ENCODE measurements around the gene HOXC9.
"Not testable (repeated sequence)": the region's sequence is repeated elsewhere in the genome, so short reads cannot be mapped to it uniquely, and the experiment has no call there.

The HOXC9 gene

DNA sequence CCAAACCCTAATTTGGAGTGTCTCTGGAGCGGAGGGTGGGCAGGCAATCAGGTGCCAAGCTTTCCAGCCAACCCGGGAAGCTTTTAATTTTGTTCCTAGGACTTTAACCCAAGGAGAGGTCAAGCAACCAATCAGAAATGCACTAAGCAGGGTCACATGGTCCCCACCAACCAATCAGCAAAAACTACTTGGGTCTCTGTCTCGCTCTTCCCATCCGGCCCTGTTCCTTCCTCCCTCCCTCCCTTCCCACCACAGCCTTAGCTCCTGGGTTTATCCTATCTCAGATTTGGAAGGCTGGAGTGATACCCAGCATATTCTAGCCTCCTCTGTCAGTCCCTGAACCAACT lies 40.2 kb downstream of the HOXC9 start:
- no peak for DNase-seq (ENCODE audit: low read depth in 2 of 2)

DNA sequence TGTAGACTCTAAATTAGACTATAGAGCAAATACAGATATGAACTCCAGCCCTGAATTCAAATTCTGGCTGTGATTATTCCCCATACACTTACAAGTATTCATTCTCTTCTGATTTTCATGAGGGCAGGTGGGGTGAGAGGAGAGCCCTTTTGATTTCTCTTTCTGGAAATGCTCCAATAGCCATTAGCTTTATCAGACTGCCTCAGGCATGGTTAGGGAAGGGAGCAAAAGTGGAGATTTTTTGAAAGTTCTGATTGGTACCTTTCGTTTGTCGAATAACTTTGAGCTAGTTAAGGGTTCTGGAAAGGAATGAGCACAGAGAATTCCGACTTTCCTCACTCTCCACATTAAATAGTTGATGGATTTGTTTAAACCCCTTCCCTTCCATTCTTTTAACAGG lies 40.7 kb downstream of the HOXC9 start:
- no peak for DNase-seq (ENCODE audit: low read depth in 2 of 2)

DNA sequence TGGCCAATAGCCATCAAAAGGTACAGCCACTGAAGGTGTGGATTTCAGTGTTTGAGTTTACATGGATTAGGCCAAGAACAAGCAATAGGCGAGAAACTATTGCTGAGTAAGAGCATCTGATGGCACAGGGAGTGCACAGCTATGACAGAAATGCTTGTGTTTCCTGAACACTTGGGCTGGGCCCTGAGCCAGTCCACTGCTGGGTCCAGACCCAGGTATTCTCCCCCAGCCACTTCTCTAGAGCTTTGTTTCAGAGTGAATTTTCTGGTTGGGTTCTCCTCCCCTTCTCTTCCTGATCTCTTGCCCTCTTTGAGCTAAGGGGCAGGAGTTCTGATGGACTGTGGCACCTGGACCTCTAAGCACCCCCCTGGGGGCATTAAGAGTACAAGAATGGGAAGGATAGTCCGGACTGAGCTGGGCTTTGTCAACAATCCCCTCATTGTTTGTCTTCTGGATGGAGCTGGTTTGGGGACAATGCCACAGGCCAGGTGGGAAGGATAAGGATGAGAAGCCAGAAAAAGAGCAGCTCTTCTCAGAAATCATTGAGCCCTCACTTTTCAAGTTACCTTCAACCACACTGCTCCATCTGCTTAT lies 41.2 kb downstream of the HOXC9 start:
- DNase-seq (ENCODE audit: low read depth in 2 of 2), result no peak

DNA sequence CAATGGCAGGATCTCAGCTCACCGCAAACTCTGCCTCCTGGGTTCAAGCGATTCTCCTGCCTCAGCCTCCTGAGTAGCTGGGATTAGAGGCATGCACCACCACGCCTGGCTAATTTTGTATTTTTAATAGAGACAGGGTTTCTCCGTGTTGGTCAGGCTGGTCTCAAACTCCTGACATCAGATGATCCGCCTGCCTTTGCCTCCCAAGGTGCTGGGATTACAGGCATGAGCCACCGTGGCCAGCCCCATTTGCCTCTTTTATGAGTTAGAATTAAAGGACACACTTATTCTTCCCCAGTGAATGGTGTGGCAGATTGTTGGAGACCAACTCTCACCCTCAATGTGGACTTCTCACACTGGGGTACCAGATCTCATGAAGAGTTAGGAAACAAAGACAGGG lies 42.1 kb downstream of the HOXC9 start:
- not testable (repeated sequence) for DNase-seq (ENCODE audit: low read depth in 2 of 2)

DNA sequence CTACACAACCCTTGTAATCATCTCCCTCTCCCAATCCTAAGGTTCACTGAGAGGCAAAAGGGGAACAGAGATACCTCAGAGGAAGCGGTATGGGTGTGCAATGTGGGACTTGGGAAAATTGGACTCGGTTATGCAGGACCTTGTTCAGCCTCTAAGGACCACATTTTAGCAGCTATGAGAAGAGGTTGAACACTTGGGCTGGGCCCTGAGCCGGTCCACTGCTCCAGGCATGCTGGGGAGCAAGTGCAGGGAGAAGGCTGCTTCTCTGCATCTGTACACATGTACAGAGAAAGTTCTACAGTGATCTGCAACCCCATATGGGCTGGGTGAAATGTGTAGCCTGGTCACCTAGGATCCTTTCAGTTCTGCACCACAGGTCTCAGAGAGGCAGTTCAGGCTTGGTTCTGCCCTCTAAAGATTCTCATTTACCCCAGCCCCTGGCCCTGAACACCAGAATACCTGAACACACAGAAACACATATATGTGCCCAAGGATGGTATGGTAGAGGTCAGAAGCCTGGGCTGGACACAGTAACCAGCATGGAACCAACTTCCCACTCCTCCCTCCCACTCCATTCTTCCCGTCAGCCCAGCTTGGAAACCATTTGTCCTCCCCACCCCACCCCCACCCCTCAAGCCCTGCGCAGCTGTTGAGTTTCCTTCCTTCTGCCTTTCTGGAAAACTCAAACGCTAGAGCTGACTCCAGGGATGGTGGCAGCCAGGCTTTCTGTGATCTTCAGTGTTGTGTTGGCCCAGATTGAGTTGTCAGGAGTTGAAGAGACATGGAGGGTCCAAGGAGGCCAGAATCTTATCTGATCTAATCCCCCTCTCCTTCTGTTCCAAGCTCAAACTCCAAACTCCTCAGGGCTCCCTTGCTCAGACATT lies 43.3 kb downstream of the HOXC9 start:
- no peak for DNase-seq (ENCODE audit: low read depth in 2 of 2)

DNA sequence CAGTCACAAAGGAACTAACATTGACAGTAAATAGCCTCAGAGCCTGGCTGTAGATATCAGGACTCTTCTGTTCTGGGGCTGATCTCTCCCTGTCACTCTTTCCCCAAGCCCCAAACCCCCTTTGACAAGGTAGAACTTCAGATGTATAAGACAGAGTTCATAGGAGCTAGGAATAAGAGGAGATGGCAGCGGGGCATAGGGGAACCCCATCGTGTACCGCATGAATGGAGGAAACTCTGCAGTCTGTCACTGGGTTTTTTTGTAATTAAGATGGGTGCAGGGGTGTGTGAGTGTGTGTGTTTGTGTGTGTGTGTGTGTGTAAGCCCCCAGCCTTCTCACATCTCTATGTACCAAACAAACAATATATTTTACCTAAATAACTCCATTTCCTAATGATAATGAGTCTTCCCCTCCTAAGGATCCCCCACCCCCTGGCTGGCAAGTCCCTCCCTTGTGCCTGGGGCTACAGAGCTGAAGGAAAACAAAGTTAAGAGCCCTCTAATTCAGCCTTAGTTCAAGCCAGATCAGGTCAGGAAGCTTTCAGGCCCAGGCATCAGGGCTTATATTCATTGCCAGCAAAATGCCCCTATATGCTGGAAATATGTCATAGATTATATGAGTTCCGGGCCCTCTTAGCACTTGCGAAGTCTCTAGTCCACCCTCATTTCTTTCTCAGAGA lies 44.6 kb downstream of the HOXC9 start:
- DNase-seq (ENCODE audit: low read depth in 2 of 2), result no peak

DNA sequence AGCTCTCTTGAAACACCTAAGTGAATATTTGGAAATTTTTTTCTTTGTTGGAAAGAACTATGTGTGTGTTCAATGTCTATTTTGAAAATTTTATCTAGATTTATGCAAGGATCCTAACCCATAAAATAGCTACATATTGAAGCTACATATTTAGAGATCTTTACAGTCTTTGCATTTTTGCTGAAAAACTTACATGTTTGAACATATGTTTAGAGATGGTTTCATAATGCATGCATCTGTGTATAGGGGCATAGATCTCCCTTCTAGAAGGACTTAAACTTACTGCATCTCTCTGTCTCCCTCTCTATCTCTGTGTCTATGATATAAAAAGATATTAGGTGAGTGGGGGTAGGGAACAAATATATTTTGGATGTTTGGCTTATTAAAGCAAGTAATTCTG lies 45.4 kb downstream of the HOXC9 start:
- no peak for DNase-seq (ENCODE audit: low read depth in 2 of 2)

DNA sequence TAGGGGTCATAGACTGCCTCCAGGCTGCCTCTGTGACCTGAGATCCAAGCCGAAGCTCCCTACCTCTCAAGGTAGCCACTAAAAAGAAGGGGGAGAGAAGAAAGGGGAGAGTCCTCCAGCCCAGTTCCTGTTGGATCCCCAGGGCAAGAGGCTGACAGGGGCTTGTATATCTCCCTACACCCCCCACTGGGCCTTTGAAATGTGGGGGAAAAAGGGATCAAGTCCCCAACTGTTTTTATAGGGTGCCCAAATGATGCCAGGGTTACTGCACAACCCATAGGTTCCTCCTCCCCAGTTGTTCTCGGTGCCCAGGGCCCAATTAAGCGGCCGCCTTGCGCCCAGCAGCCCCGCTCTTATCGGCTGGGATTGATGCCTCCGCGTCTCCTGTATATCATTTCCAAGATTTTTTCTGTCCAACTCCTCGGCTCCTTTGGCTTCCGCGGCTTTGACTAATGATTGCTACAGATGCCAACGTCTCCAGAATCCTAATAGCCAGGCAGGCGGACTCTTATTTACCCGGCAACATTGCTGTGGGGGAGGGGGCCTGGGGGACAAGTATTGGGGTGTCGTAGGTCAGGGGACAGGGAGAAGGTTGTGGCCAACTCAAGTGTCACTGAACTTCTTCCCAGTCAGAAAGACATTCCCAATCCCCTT lies 46.0 kb downstream of the HOXC9 start:
- no peak for DNase-seq (ENCODE audit: low read depth in 2 of 2)

DNA sequence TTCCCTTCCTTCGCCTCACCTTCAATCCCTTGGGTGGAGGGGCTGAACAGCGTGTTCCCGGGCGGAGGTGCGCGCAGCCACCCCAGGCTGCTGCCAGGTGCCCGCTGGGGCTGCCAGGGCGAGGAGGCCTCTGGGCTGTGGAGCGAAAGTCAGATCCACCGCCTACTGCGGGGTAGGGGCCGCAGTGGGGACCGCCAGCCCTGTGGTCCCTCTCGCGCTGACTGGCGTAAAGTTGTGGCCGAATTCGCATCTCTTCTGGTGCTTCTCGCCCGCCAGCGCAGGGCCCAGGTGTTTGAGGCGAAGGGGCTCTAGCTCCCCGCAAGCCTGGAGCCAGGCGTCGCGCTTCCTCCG lies 46.8 kb downstream of the HOXC9 start:
- DNase-seq (ENCODE audit: low read depth in 2 of 2), result no peak

DNA sequence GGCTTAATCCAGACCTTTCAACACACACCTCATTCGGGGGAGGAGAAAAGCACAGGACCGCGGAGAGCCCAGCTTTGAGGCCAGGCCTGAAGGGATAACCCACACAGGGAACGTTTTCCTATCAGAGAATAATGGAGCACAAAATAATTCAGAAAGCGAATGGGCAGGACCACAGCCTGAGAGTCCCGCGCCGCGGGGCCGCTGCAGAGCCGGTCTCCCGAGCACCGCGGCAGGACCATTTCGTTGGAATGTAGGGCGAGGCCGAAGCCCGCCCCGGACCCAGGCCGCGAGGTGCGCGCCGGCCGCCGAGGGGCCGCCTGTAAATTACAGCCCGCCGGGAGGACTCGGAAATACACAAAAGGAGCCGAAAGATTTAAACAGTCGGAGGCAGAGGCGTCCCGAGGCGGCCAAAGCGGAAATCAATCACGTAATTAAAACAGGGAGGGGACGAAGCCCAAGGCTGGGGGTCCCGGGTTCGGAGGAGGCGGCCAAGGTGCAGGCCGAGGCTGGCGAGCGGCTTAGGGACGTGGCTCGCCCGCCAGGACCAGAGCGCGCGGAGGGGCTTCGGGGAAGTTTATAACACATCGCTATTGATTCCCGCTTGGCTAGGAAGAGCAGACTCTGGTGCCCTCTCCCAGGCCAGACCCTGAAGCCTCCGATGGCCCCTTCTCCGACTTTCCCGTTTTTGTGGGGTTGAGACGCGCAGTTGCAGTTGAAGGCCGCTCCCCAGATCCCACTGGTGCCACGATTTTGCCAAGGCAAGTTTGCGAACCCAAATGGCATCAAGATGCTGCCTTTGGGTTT lies 47.4 kb downstream of the HOXC9 start:
- no peak for DNase-seq (ENCODE audit: low read depth in 2 of 2)

DNA sequence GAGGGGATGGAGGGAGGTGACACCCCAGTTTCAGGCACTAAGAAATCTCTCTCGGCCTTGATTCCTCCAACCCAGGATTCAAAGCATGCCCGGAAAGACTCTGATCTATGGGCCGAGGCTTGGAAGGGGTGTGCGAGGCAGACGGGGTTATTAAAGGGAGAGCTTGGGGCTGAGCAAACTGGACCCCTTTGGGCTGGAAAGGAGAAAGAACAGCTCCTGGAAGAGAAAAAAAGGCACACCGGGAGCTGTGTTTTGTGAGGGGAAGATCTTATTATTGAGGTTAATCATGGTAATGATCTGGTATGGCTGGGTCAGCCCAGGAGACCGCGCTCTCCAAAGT lies 48.0 kb downstream of the HOXC9 start:
- DNase-seq (ENCODE audit: low read depth in 2 of 2), result no peak

DNA sequence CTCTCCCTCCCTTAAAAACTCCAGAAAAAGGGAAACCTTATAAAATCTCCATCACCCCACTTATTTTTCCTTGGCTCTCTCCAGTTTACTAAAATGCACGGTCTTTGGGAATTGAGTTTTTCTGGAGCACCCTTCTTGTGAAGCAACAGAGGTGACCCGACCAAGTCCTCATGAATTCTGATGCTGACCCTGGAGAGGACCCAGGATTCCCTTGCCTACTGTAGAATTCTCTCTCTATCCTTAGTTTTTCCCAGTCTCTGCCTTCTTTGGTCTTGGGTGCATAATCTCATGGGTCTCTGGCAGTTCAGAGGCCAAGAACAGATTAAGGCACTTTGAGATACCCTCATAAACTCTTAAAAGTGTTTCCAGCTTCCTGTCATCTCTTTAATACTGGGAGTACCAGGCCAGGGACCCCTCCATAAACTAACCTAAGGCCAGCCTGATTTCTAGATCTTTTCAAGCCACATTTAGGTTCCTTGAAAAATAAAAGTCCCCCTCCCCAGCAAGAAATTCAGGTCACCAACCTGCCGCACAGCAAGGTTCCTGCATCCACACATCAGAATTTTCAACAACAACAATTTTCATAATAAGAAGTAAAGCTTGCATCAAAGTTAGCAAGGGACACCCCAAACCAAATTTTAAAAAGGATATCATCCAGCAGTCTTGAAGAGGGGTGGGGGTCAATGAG lies 48.6 kb downstream of the HOXC9 start:
- DNase-seq (ENCODE audit: low read depth in 2 of 2), result no peak

DNA sequence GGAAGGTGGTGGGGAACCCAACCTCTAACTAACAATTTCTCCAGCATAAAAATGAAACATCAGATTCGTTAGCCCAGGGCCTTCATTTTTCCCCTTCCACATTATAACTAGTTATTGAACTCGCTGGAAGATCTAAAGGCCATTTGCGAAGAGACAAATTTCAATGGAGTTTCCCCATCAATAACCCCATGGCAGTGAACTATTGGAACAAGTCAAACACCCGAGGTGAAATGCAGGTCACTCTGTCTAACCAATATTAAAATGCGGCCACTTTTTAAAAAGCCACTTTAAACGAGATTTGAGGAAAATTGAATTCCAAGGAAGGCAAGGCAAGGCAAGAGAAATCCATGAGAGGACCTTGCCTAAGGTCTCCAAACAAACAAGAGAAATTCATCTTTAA lies 49.1 kb downstream of the HOXC9 start:
- DNase-seq (ENCODE audit: low read depth in 2 of 2), result no peak

DNA sequence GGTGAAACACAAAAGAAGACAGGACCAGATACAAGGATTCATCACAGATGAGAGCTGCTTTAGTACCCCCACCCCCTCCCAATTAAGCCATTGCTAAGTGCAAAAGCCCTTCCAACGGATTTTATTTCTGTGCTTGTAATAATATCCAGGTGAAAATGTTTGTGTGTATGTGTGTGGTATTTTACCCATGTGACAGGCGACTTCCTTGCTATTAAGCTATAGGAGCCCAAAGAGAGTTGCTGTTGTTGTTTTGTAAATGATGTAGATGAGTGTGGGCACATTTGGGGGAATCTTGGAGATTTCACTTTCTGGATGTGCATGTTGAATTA lies 50.5 kb downstream of the HOXC9 start:
- DNase-seq (ENCODE audit: low read depth in 2 of 2), result no peak

DNA sequence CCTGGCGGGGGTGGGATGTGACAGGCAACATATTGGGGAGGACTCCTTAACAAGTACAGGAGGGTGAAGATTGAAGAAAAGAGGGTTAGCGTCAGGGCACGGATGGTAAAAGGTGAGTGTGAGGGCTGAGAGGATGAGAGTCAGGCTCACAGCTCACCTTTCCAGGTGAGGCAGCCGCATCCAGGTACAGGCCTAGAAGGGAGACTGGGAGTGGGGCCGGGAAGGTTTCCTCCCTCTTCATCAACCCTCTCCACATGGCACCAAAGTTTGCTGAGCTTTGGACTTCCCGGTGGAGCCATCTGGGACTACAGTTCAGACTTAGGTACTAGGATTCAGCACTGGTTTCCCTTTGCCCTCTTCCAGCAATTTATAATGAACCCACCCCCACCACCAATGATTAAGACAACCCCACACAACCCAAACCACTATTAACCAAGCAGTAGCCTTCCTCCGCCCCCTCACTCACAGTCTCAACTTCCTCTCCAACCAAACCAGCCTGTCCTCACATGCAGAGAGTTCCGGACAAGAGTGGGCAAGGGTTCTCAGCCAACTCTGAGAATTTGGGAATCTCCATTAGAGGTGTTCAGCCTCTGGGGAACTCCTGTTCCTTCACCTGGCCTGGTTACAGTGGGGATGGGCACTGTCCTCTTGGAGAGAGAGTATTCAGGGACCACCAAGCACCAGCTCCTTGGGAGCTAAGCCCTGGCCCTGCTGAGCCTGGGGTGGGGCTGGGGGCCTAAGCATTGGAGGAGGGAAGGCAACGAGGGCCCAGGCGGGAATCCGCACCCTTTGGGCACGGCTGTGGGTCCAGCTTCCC lies 51.3 kb downstream of the HOXC9 start:
- no peak for DNase-seq (ENCODE audit: low read depth in 2 of 2)

DNA sequence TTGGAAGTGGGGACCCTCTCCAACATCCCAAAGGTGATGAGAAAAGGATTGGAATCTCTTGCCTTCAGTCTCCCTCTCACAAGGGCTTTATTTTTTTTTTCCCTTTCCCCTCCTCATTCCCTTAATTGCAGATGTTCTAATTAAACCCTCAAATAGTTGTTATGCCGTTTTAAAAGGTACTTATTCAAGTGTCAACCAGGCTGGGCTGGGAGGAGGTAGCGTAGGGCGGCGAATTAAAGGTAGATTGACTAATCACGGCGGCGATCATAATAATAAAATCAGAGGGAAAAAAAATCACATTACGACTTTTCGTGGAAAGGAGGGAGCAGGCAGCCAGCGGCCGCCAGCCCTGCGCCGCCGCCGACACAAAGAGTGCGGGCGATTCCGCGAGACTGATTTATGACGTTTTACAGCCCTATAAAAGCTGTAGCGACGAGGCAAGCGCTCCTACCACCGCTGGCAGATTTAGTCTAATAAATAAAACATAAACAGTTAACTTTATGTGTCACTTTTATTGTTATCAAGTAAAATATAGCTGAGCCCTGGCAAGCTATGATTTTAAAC lies 52.0 kb downstream of the HOXC9 start:
- no peak for DNase-seq (ENCODE audit: low read depth in 2 of 2)

DNA sequence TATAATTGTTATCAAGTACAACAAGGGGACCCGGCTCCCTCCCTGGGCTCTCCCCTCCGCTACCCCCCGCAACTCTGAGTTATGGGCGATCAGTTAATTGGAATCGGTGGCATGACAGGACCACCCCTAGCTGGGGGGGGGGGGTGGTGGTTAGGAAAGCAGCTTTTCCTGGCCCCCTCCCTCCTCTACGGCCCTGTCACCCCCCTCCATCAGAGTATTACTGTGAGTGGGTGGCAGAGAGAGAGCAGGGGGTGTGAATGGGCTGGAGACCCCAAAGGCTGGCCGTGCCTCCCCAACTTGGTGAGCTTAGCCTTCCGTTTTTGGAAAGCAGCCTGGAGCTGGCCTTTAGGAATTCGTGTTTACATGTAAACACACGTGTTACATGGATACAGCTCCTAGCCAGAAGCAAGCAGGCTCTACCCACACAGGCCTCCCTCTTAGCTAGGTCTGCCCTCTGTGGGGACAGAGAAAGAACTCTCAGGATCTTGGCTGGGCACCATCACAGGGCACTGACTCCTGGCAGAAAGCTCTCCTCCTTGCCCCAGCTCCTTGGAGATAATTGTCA lies 52.6 kb downstream of the HOXC9 start:
- no peak for DNase-seq (ENCODE audit: low read depth in 2 of 2)
